Right atrium auricular region (tissue), 2 donors: ENCODE measurements around the gene ARHGEF33. TPM values are rescaled to one million over a fixed set of nuclear protein-coding genes. Genes with fewer than 3 reads are reported as not detected.

Experiments used
- DNase-seq: peaks from one replicate; pipeline ENCODE4 v3.0.0-alpha.2; 2019; ENCODE audit warnings: low spot score
- H3K27ac ChIP-seq, 2 donors: fragments of 200-600 bp; sonication (generic); 1 replicate in 1 of 2; 2 replicates in 1 of 2; pipeline ENCODE4 v1.5.1; 2016 to 2019
- H3K27me3 ChIP-seq, 2 donors: fragments of 200-600 bp; sonication (generic); one replicate each; pipeline versions ENCODE4 v1.5.1 to v1.6.0; 2017 to 2019
- H3K36me3 ChIP-seq: fragments of 200-600 bp; sonication (generic); one replicate; pipeline ENCODE4 v1.5.1; 2016
- H3K4me1 ChIP-seq, 2 donors: fragments of 200-600 bp; sonication (generic); one replicate each; pipeline versions ENCODE4 v1.5.1 to v1.6.0; 2017 to 2019
- H3K4me3 ChIP-seq, 2 donors: fragments of 200-600 bp; sonication (generic); 1 replicate in 1 of 2; 2 replicates in 1 of 2; pipeline ENCODE4 v1.5.1; 2017 to 2019; ENCODE audit warnings: mild to moderate bottlenecking in 1 of 2, moderate library complexity in 1 of 2
- H3K9me3 ChIP-seq, 2 donors: fragments of 200-600 bp; sonication (generic); one replicate each; pipeline ENCODE4 v1.5.1; 2019
- total RNA-seq, 2 donors: library from RNA; depleted of rRNA; stranded (reverse); fragments of >200 nt; gene quantifications; one replicate each; pipeline ENCODE4 v1.1.0, GENCODE V29; 2016
- TF ChIP-seq, protein P1 (sequence below), 2 donors: fragments of 200-600 bp; sonication (generic); IDR thresholded peaks; one replicate each; pipeline ENCODE4 v1.5.1; 2019; ENCODE audit warnings: antibody characterized with exemption in 2 of 2

ARHGEF33 gene
- total RNA-seq, 2 donors from 2014 or later: 0.24 to 1.0 TPM

DNA sequence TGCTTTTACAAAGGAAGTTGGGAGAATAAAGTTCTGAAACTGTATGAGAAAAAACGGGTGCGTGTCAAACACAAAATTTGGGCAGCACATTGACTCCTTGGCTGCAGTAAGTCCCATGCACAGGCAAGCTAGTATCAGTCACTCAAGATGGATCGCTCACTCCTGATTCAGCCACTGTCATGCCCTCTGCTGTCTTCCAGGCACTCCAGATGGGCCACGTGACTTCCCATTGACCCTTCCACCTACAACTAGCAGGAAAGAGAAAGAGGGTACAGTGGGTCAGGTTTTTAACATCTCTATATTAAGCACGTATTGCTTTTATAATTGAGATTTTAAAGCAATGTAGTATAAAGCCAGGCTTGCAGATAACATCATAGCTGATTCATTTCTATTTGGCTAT lies 8.6 kb downstream of the ARHGEF33 start:
- no peaks in the 10 kb centered on the region for H3K27me3 ChIP-seq
- no peaks in the 10 kb centered on the region for H3K36me3 ChIP-seq
- TF ChIP-seq, protein P1, sequence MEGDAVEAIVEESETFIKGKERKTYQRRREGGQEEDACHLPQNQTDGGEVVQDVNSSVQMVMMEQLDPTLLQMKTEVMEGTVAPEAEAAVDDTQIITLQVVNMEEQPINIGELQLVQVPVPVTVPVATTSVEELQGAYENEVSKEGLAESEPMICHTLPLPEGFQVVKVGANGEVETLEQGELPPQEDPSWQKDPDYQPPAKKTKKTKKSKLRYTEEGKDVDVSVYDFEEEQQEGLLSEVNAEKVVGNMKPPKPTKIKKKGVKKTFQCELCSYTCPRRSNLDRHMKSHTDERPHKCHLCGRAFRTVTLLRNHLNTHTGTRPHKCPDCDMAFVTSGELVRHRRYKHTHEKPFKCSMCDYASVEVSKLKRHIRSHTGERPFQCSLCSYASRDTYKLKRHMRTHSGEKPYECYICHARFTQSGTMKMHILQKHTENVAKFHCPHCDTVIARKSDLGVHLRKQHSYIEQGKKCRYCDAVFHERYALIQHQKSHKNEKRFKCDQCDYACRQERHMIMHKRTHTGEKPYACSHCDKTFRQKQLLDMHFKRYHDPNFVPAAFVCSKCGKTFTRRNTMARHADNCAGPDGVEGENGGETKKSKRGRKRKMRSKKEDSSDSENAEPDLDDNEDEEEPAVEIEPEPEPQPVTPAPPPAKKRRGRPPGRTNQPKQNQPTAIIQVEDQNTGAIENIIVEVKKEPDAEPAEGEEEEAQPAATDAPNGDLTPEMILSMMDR (IDR thresholded peaks at IDR 0.05): no peak
- DNase-seq: no peak
- H3K27ac ChIP-seq: no peak overlapping the region
- no peaks in the 10 kb centered on the region for H3K9me3 ChIP-seq
- H3K4me1 ChIP-seq: no peaks in the 10 kb centered on the region
- H3K4me3 ChIP-seq: no peak overlapping the region

DNA sequence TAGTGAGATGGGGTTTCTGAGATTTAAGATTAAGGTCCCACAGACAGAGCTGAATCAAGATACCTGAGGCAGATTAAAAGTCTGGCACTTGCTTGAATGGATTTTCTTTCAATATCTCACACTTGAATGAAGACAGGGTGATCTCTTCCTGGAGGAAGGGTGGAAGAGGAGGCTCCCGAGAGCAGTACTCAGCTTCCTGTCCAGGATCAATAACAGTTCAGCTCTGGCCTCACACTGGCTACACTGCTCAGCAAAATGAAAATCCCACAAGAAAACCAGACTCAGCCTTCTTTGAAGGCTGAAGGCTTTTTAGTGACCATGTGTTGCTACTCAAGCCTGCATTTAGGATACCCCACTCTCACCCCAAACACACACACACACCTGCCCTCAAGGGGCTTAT lies 11.1 kb downstream of the ARHGEF33 start:
- no peak for DNase-seq
- Histone ChIP-seq H3K4me1 (no peaks in the 10 kb centered on the region), H3K36me3 (no peaks in the 10 kb centered on the region), H3K27me3 (no peaks in the 10 kb centered on the region), H3K9me3 (no peaks in the 10 kb centered on the region), H3K27ac (no peak overlapping the region), H3K4me3 (no peak overlapping the region)
- TF ChIP-seq, protein P1 (IDR thresholded peaks at IDR 0.05): no peak

DNA sequence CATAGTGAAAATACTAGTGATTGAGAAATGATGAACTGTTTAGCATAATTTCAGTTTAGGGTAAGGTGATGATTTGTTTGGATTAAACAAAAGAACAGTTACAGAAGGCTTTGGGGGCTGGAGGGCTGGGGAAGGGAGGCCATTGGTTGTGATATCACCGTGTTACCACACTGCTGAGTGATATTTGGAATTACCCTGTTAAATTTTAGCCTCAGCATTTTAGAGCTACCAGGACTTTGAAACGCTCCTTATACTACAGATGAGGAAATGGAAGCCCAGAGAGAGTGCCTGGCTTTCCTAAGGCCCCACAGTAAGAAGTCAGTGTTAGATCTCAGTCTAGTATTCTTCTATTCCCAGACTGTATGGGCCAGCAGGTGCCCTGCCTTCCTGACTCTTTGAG lies 15.6 kb downstream of the ARHGEF33 start:
- Histone ChIP-seq H3K36me3 (no peaks in the 10 kb centered on the region), H3K27ac (no peak overlapping the region), H3K4me1 (no peaks in the 10 kb centered on the region), H3K9me3 (no peaks in the 10 kb centered on the region), H3K4me3 (no peak overlapping the region), H3K27me3 (no peaks in the 10 kb centered on the region)
- no peak for DNase-seq
- TF ChIP-seq, protein P1 (IDR thresholded peaks at IDR 0.05): no peak

DNA sequence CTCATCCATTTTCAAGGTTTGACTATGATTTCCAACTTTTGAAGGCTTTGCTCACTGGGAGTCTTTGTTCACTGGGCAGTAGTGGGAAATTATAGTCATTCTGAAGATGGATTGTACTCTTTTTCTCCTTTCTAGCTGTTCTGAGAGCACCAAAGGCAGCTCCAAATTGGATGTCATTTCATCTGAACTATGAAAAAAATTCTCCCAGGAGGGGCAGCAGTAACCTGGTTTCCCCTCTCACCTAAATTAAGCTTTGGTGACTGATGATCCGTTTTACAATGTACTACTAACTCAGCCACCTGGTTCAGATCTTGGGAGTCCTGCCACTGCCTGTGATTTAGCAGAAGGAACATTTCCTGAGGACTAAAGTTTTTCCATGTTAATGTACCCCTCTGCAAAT lies 17.6 kb downstream of the ARHGEF33 start:
- H3K27me3 ChIP-seq: peaks cover 0 to 2% of the 10 kb centered on the region in 2 donors
- H3K36me3 ChIP-seq: no peaks in the 10 kb centered on the region
- no peak overlapping the region for H3K27ac ChIP-seq
- TF ChIP-seq, protein P1 (IDR thresholded peaks at IDR 0.05): no peak
- no peak for DNase-seq
- H3K9me3 ChIP-seq: no peaks in the 10 kb centered on the region
- H3K4me1 ChIP-seq: no peaks in the 10 kb centered on the region
- H3K4me3 ChIP-seq: no peak overlapping the region

DNA sequence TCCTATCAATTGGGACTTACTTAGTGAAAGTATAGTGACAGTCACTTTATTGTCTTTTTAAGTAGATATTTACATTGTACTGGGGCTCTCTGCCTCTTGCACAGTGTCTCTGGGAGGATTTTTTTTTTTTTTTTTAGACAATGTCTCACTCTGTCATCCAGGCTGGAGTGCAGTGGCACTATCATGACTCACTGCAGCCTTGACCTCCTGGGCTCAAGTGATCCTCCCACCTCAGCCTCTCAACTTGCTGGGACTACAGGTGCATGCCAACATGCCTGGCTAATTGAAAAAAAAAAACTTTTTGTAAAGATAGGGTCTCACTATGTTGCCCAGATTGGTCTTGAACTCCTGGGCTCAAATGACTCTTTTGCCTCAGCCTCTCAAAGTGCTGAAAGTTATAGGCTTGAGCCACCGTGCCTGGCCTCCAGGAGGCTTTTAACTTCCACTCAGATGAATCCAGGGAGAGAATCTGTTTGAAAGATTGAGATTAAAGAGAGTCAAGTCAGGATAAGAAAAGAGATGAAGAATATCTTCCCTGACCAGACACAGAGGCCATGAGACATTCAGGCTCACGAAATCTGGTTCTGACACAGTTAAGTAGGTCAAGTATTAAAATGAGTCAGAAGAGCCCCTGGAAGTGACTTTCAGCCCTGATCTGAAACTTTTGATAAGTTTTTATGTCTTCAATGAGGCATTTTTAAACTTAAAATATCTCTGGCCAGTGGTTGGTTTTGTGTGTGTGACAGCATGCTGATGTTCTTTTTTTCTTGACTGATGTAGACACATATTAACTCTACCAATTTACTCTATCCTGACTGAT lies 18.3 kb downstream of the ARHGEF33 start:
- H3K4me3 ChIP-seq: no peak overlapping the region
- H3K27ac ChIP-seq: no peak overlapping the region
- DNase-seq: no peak
- TF ChIP-seq, protein P1 (IDR thresholded peaks at IDR 0.05): no peak
- H3K9me3 ChIP-seq: no peaks in the 10 kb centered on the region
- no peaks in the 10 kb centered on the region for H3K4me1 ChIP-seq
- H3K27me3 ChIP-seq: peaks cover 0 to 2% of the 10 kb centered on the region in 2 donors
- no peaks in the 10 kb centered on the region for H3K36me3 ChIP-seq

DNA sequence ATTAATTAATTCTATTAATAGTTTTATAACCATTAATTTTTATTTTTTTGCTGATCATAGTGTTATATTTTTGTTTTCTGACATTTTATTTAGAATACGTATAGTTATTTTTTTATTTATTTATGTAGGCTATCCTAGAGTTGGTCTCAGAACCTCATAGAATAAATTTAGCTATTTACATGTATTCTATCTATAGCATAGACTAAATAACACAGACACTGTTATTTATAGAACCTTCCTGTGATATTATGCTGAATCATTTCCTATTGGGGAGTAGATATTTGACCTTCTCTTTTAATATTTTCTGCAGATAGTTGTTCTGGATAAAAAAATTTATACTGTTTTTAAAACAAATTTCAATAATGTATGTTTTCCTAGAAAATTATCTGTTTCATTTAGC lies 20.2 kb downstream of the ARHGEF33 start:
- peaks cover 0 to 2% of the 10 kb centered on the region in 2 donors for H3K27me3 ChIP-seq
- H3K36me3 ChIP-seq: no peaks in the 10 kb centered on the region
- no peak overlapping the region for H3K4me3 ChIP-seq
- H3K9me3 ChIP-seq: no peaks in the 10 kb centered on the region
- H3K27ac ChIP-seq: no peak overlapping the region
- DNase-seq: no peak
- no peaks in the 10 kb centered on the region for H3K4me1 ChIP-seq
- TF ChIP-seq, protein P1 (IDR thresholded peaks at IDR 0.05): no peak
